Osteocyte (in vitro differentiated cells): Measurements from ENCODE around the gene PCGF3. TPM values are rescaled to one million over a fixed set of nuclear protein-coding genes. Genes with fewer than 3 reads are reported as not detected.
A peak's percentile ranks its signal among the peaks of the same experiment; 100 is the strongest.

Experiments used
- DNase-seq: peaks from one replicate; pipeline ENCODE4 v3.0.0; 2021; ENCODE audit warnings: mixed read lengths; ENCODE audit not compliant: unreplicated experiment; ENCODE audit errors: extremely low spot score
- H3K27ac Mint-ChIP-seq: one replicate; pipeline ENCODE4 v1.8.0; 2021; ENCODE audit warnings: mild to moderate bottlenecking, mixed read lengths; ENCODE audit not compliant: unreplicated experiment
- H3K27me3 Mint-ChIP-seq: one replicate; pipeline ENCODE4 v1.8.0; 2021; ENCODE audit warnings: mixed read lengths; ENCODE audit not compliant: unreplicated experiment
- H3K36me3 Mint-ChIP-seq: one replicate; pipeline ENCODE4 v1.8.0; 2021; ENCODE audit warnings: mixed read lengths; ENCODE audit not compliant: unreplicated experiment
- H3K4me1 Mint-ChIP-seq: one replicate; pipeline ENCODE4 v1.8.0; 2021; ENCODE audit warnings: mixed read lengths; ENCODE audit not compliant: unreplicated experiment
- H3K4me3 Mint-ChIP-seq: one replicate; pipeline ENCODE4 v1.8.0; 2021; ENCODE audit warnings: mild to moderate bottlenecking, moderate library complexity, mixed read lengths; ENCODE audit not compliant: unreplicated experiment
- H3K9me3 Mint-ChIP-seq: one replicate; pipeline ENCODE4 v1.8.0; 2021; ENCODE audit warnings: mixed read lengths; ENCODE audit not compliant: unreplicated experiment
- CTCF ChIP-seq: fragments of 200-600 bp; sonication (generic); IDR thresholded peaks from 2 replicates; pipeline ENCODE4 v1.5.0; 2021; ENCODE audit warnings: antibody characterized with exemption, mild to moderate bottlenecking, moderate library complexity
- total RNA-seq: library from RNA; stranded (reverse); gene quantifications from 2 replicates; pipeline ENCODE4 v1.2.1, GENCODE V29; 2021

Gene PCGF3
- total RNA-seq, 1 donor from 2014 or later, result 70.0 TPM

- H3K27me3 Mint-ChIP-seq, result no peaks in the 10 kb centered on the region
- peaks cover 42% of the 10 kb centered on the region for H3K36me3 Mint-ChIP-seq
- no peak for TF ChIP-seq CTCF
- no peak overlapping the region for H3K4me3 Mint-ChIP-seq
- no peak overlapping the region for H3K27ac Mint-ChIP-seq
- no peak for DNase-seq
- no peaks in the 10 kb centered on the region for H3K9me3 Mint-ChIP-seq
- no peaks in the 10 kb centered on the region for H3K4me1 Mint-ChIP-seq
These were observed 55.0 kb downstream of the PCGF3 start for GRCh38 chr4:760616-761015.

GRCh38 chr4:761086-761485 is 55.5 kb downstream of the PCGF3 start:
- Mint-ChIP-seq H3K27me3 (no peaks in the 10 kb centered on the region), H3K27ac (no peak overlapping the region), H3K9me3 (no peaks in the 10 kb centered on the region), H3K4me1 (peaks cover 3% of the 10 kb centered on the region), H3K4me3 (no peak overlapping the region), H3K36me3 (peaks cover 46% of the 10 kb centered on the region)
- no peak for TF ChIP-seq CTCF
- DNase-seq, result no peak

- Mint-ChIP-seq H3K27me3 (no peaks in the 10 kb centered on the region), H3K27ac (no peak overlapping the region), H3K4me1 (peaks cover 6% of the 10 kb centered on the region), H3K4me3 (no peak overlapping the region), H3K36me3 (peaks cover 49% of the 10 kb centered on the region), H3K9me3 (no peaks in the 10 kb centered on the region)
- no peak for DNase-seq
- no peak for TF ChIP-seq CTCF
These were observed 56.1 kb downstream of the PCGF3 start for GRCh38 chr4:761739-762138.

- peak overlapping the region; percentile 48 for H3K27ac Mint-ChIP-seq
- H3K9me3 Mint-ChIP-seq, result no peaks in the 10 kb centered on the region
- peak; percentile 26 for TF ChIP-seq CTCF
- H3K4me1 Mint-ChIP-seq, result peaks cover 8% of the 10 kb centered on the region
- H3K36me3 Mint-ChIP-seq, result peaks cover 54% of the 10 kb centered on the region
- H3K4me3 Mint-ChIP-seq, result no peak overlapping the region
- no peaks in the 10 kb centered on the region for H3K27me3 Mint-ChIP-seq
- DNase-seq, result no peak
These were observed 56.9 kb downstream of the PCGF3 start for GRCh38 chr4:762211-763190.

GRCh38 chr4:763191-763810 is 57.7 kb downstream of the PCGF3 start:
- Mint-ChIP-seq H3K36me3 (peaks cover 58% of the 10 kb centered on the region), H3K4me3 (no peak overlapping the region), H3K9me3 (no peaks in the 10 kb centered on the region), H3K27ac (peak overlapping the region; percentile 48), H3K4me1 (peaks cover 8% of the 10 kb centered on the region), H3K27me3 (no peaks in the 10 kb centered on the region)
- DNase-seq, result no peak
- no peak for TF ChIP-seq CTCF
